H9 (cell line): ENCODE measurements around the gene DOHH. TPM values are rescaled to one million over a fixed set of nuclear protein-coding genes. Genes with fewer than 3 reads are reported as not detected.

Experiments used
- DNase-seq: peaks from one replicate; pipeline ENCODE4 v3.0.0-alpha.2; 2017
- H2AFZ ChIP-seq: one replicate; pipeline ENCODE4 v1.6.1; 2013; ENCODE audit warnings: mild to moderate bottlenecking, low read length, control low read depth, moderate library complexity
- H2AK5ac ChIP-seq: 2 replicates; pipeline ENCODE4 v1.6.1; 2013; ENCODE audit warnings: low read length, control low read depth, mixed read lengths; ENCODE audit not compliant: insufficient read length
- H2BK120ac ChIP-seq: one replicate; pipeline ENCODE4 v1.6.1; 2013; ENCODE audit warnings: low read depth, mild to moderate bottlenecking, low read length, control low read depth, inconsistent platforms; ENCODE audit not compliant: poor library complexity, severe bottlenecking
- H2BK12ac ChIP-seq: 2 replicates; pipeline ENCODE4 v1.6.1; 2013; ENCODE audit warnings: low read length, control low read depth, mixed read lengths, low read depth; ENCODE audit not compliant: insufficient read length
- H2BK15ac ChIP-seq: 2 replicates; pipeline ENCODE4 v1.6.1; 2013; ENCODE audit warnings: low read depth, low read length, control low read depth
- H2BK20ac ChIP-seq: one replicate; pipeline ENCODE4 v1.6.1; 2013; ENCODE audit warnings: low read depth, mild to moderate bottlenecking, low read length, control low read depth, inconsistent platforms; ENCODE audit not compliant: poor library complexity, severe bottlenecking
- H2BK5ac ChIP-seq: 2 replicates; pipeline ENCODE4 v1.6.1; 2013; ENCODE audit warnings: low read length, control low read depth, mixed read lengths; ENCODE audit not compliant: insufficient read length
- H3K14ac ChIP-seq: 2 replicates; pipeline ENCODE4 v1.6.1; 2013; ENCODE audit warnings: low read length, control low read depth; ENCODE audit not compliant: insufficient read depth
- H3K18ac ChIP-seq: 2 replicates; pipeline ENCODE4 v1.6.1; 2013; ENCODE audit warnings: low read depth, mild to moderate bottlenecking, mixed read lengths, low read length, control low read depth; ENCODE audit not compliant: insufficient read length
- H3K23ac ChIP-seq: 2 replicates; pipeline ENCODE4 v1.6.1; 2013; ENCODE audit warnings: low read length, control low read depth, mixed read lengths, low read depth; ENCODE audit not compliant: insufficient read length
- H3K23me2 ChIP-seq: 2 replicates; pipeline ENCODE4 v1.6.1; 2013; ENCODE audit warnings: low read depth, mild to moderate bottlenecking, mixed read lengths, low read length, control low read depth; ENCODE audit not compliant: insufficient read length, poor library complexity, severe bottlenecking
- H3K27ac ChIP-seq: 2 replicates; pipeline ENCODE4 v1.5.1; 2013; ENCODE audit warnings: low read length, control low read depth, mixed read lengths, low read depth; ENCODE audit not compliant: insufficient read length
- H3K27me3 ChIP-seq: 2 replicates; pipeline ENCODE4 v1.6.1; 2013; ENCODE audit warnings: low read length, control low read depth, inconsistent platforms; ENCODE audit not compliant: insufficient read depth
- H3K4ac ChIP-seq: 2 replicates; pipeline ENCODE4 v1.6.1; 2013; ENCODE audit warnings: low read depth, mild to moderate bottlenecking, control low read depth, inconsistent platforms, low read length, moderate library complexity
- H3K4me1 ChIP-seq: 2 replicates; pipeline ENCODE4 v1.6.1; 2013; ENCODE audit warnings: low read length, control low read depth, inconsistent platforms; ENCODE audit not compliant: insufficient read depth
- H3K4me2 ChIP-seq: 2 replicates; pipeline ENCODE4 v1.6.1; 2013; ENCODE audit warnings: low read length, control low read depth, mixed read lengths; ENCODE audit not compliant: insufficient read length, insufficient read depth
- H3K56ac ChIP-seq: 2 replicates; pipeline ENCODE4 v1.6.1; 2013; ENCODE audit warnings: low read depth, mild to moderate bottlenecking, mixed read lengths, low read length, control low read depth; ENCODE audit not compliant: insufficient read length
- H3K79me1 ChIP-seq: 2 replicates; pipeline ENCODE4 v1.6.1; 2013; ENCODE audit warnings: low read depth, mild to moderate bottlenecking, moderate library complexity, low read length, control low read depth, inconsistent platforms; ENCODE audit not compliant: insufficient read depth, poor library complexity, severe bottlenecking
- H3K79me2 ChIP-seq: 2 replicates; pipeline ENCODE4 v1.6.1; 2013; ENCODE audit warnings: low read length, control low read depth, inconsistent platforms; ENCODE audit not compliant: insufficient read depth
- H3K9ac ChIP-seq: 2 replicates; pipeline ENCODE4 v1.6.1; 2013; ENCODE audit warnings: low read length, control low read depth, mixed read lengths; ENCODE audit not compliant: insufficient read length; ENCODE audit errors: extremely low read depth
- H3K9me3 ChIP-seq: one replicate; pipeline ENCODE4 v1.6.1; 2013; ENCODE audit warnings: low read depth, low read length, inconsistent platforms; ENCODE audit not compliant: control insufficient read depth
- H3T11ph ChIP-seq: one replicate; pipeline ENCODE4 v1.6.1; 2013; ENCODE audit warnings: mild to moderate bottlenecking, low read length, control low read depth, inconsistent platforms
- H4K20me1 ChIP-seq: one replicate; pipeline ENCODE4 v1.6.1; 2013; ENCODE audit not compliant: control insufficient read depth, insufficient read length, insufficient read depth
- H4K5ac ChIP-seq: 2 replicates; pipeline ENCODE4 v1.6.1; 2013; ENCODE audit warnings: low read depth, mild to moderate bottlenecking, mixed read lengths, low read length, control low read depth; ENCODE audit not compliant: insufficient read length
- H4K8ac ChIP-seq: replicated peaks from 2 replicates; pipeline ENCODE4 v1.6.1; 2013; ENCODE audit warnings: low read length, control low read depth, mixed read lengths, low read depth; ENCODE audit not compliant: insufficient read length
- H4K91ac ChIP-seq: 2 replicates; pipeline ENCODE4 v1.6.1; 2013; ENCODE audit warnings: low read depth, mild to moderate bottlenecking, moderate library complexity, mixed read lengths, low read length, control low read depth; ENCODE audit not compliant: insufficient read length
- H3K27ac Mint-ChIP-seq, 3 experiments: 2 replicates in 2 of 3; 3 replicates in 1 of 3; pipeline ENCODE4 v1.8.0; 2020 to 2021; ENCODE audit warnings: mixed read lengths in 3 of 3, mild to moderate bottlenecking in 1 of 3, moderate library complexity in 1 of 3
- H3K27me3 Mint-ChIP-seq: 2 replicates; pipeline ENCODE4 v1.8.0; 2021; ENCODE audit warnings: low read depth, mild to moderate bottlenecking, moderate library complexity, mixed read lengths
- H3K36me3 Mint-ChIP-seq, 3 experiments: 2 replicates in 2 of 3; 3 replicates in 1 of 3; pipeline ENCODE4 v1.8.0; 2020 to 2021; ENCODE audit warnings: low read depth in 3 of 3, mixed read lengths in 3 of 3; ENCODE audit not compliant: insufficient read depth in 1 of 3
- H3K4me1 Mint-ChIP-seq, 2 experiments: 2 replicates each; pipeline ENCODE4 v1.8.0; 2020; ENCODE audit warnings: mixed read lengths in 2 of 2
- H3K4me3 Mint-ChIP-seq, 2 experiments: 2 replicates in 1 of 2; 3 replicates in 1 of 2; pipeline ENCODE4 v1.8.0; 2020 to 2021; ENCODE audit warnings: mild to moderate bottlenecking in 2 of 2, mixed read lengths in 2 of 2, moderate library complexity in 1 of 2
- H3K9me3 Mint-ChIP-seq, 2 experiments: 2 replicates in 1 of 2; 3 replicates in 1 of 2; pipeline ENCODE4 v1.8.0; 2020; ENCODE audit warnings: mild to moderate bottlenecking in 2 of 2, mixed read lengths in 2 of 2, moderate library complexity in 1 of 2
- WGBS: extraction: QIAGEN DNeasy Blood & Tissue Kit; methylation state at CpG from one replicate; pipeline ENCODE4 v1.1.7; 2013; ENCODE audit warnings: missing lambda C conversion rate, low lambda C conversion rate, mixed read lengths; ENCODE audit not compliant: insufficient read length; ENCODE audit errors: extremely low coverage; 5-methylcytosine and 5-hydroxymethylcytosine counted together
- total RNA-seq: library from RNA; stranded (reverse); gene quantifications from 2 replicates; pipeline ENCODE4 v1.2.1, GENCODE V29; 2021
- TF ChIP-seq, protein P1 (sequence below): fragments of 200-600 bp; sonication (generic); conservative IDR thresholded peaks from 3 replicates; pipeline ENCODE4 v1.8.0; 2021; ENCODE audit warnings: antibody characterized with exemption, mild to moderate bottlenecking

Gene DOHH
- total RNA-seq, 1 experiment from 2014 or later: 16.5 TPM

DNA sequence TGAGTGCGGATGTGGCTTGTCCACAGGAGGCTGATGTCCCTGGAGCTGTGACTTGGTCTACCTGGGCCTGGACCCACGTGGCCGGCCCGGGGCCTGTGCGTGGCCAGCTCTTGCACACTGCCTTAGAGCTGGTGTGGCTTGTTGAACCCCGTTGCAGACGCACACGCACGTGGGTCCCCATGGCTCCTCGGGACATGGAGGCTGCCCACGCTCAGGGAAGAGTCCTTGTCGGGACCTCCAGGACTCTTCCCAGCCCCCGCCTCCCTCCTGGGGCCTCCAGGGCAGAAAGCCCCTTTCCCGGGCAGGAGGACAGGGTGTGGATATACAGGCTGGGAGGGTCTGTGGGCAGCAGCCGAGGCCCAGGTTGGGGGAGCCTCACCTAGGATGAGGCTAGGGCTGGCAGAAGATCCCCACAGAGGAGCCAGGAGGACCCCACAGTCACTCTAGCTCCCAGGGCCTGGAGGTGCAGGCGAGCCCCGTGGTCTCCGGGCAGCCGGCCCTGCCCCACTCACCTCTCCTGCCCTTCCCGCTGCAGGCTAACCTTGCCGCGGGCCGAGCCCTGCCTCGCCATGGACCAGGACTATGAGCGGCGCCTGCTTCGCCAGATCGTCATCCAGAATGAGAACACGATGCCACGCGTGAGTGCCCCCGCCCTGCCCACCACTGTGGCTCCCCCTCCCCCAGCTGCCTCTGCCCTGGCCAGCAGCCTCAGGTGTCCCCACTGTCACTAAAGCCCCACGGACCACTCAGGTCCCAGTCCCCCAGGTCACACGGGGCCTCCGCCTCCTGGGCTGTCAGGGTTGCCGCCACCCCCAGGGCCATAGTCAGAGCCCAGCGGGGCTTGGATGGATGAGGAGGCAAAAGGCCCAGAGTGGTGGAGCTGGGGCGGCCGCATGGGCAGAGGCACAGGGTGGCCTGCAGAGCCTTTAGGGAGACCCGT, 22.2 kb upstream of the DOHH start:
- H4K5ac ChIP-seq: no peak overlapping the region
- no peak overlapping the region for H2BK20ac ChIP-seq
- no CpG with 5 or more reads among the region's 40 CpGs for WGBS
- H4K91ac ChIP-seq: no peak overlapping the region
- no peaks in the 10 kb centered on the region for H3K9me3 ChIP-seq
- H3K4me1 ChIP-seq: peaks cover 3% of the 10 kb centered on the region; the same call in 1 of the 2 replicates
- no peak overlapping the region for H2BK5ac ChIP-seq
- peak overlapping the region in 2 of 3 experiments; percentile 64 to 93; a peak in 2 of 7 replicates for H3K27ac Mint-ChIP-seq
- H2BK12ac ChIP-seq: no peak overlapping the region
- H2AK5ac ChIP-seq: no peak overlapping the region
- no peak overlapping the region for H3K23ac ChIP-seq
- no peaks in the 10 kb centered on the region for H3K23me2 ChIP-seq
- H3K56ac ChIP-seq: no peak overlapping the region
- H3K27me3 Mint-ChIP-seq: no peaks in the 10 kb centered on the region
- no peak for DNase-seq
- peaks cover 10 to 35% (median 33%) of the 10 kb centered on the region in 3 experiments for H3K36me3 Mint-ChIP-seq
- H4K20me1 ChIP-seq: no peaks in the 10 kb centered on the region
- H2BK15ac ChIP-seq: no peak overlapping the region
- H3K4ac ChIP-seq: no peak overlapping the region
- no peak overlapping the region for H4K8ac ChIP-seq
- no peak overlapping the region for H3K4me3 Mint-ChIP-seq
- no peak overlapping the region for H3T11ph ChIP-seq
- H3K27ac ChIP-seq: no peak overlapping the region
- no peaks in the 10 kb centered on the region; the same call in 1 of the 2 replicates for H3K79me2 ChIP-seq
- no peaks in the 10 kb centered on the region for H3K79me1 ChIP-seq
- H2AFZ ChIP-seq: no peak overlapping the region
- no peaks in the 10 kb centered on the region for H3K27me3 ChIP-seq
- no peaks in the 10 kb centered on the region; a peak in 1 of 5 replicates for H3K9me3 Mint-ChIP-seq
- no peak overlapping the region; the same call in 1 of the 2 replicates for H3K14ac ChIP-seq
- H3K9ac ChIP-seq: no peak overlapping the region
- H2BK120ac ChIP-seq: no peak overlapping the region
- H3K4me2 ChIP-seq: no peak overlapping the region
- H3K4me1 Mint-ChIP-seq: peaks cover 27% of the 10 kb centered on the region in 2 experiments
- TF ChIP-seq, protein P1, sequence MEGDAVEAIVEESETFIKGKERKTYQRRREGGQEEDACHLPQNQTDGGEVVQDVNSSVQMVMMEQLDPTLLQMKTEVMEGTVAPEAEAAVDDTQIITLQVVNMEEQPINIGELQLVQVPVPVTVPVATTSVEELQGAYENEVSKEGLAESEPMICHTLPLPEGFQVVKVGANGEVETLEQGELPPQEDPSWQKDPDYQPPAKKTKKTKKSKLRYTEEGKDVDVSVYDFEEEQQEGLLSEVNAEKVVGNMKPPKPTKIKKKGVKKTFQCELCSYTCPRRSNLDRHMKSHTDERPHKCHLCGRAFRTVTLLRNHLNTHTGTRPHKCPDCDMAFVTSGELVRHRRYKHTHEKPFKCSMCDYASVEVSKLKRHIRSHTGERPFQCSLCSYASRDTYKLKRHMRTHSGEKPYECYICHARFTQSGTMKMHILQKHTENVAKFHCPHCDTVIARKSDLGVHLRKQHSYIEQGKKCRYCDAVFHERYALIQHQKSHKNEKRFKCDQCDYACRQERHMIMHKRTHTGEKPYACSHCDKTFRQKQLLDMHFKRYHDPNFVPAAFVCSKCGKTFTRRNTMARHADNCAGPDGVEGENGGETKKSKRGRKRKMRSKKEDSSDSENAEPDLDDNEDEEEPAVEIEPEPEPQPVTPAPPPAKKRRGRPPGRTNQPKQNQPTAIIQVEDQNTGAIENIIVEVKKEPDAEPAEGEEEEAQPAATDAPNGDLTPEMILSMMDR: no peak
- no peak overlapping the region for H3K18ac ChIP-seq
